Muscle of arm (tissue), 14 donors: ENCODE data around the gene DLGAP4. TPM values are rescaled to one million over a fixed set of nuclear protein-coding genes. Genes with fewer than 3 reads are reported as not detected.

Experiments used
- DNase-seq: peaks from one replicate; pipeline ENCODE4 v3.0.0-alpha.2; 2013
- long read RNA-seq, 11 donors: transcript quantifications; one replicate each; lab custom pipeline, GENCODE V29; 2026
- polyA plus RNA-seq, 12 donors: library from polyadenylated mRNA; unstranded; fragments of 120-200 nt; gene quantifications; one replicate each; pipeline ENCODE4 v1.2.1, GENCODE V29; 2013; ENCODE audit not compliant: insufficient read length in 12 of 12

Gene DLGAP4
- polyA plus RNA-seq: 10 to 100 TPM in 11 of 12 donors, not detected in 1; 43.9 to 79.6 (median 48.3) TPM
- long read RNA-seq, donor 1, partial matches to known transcripts: 27 of 32 reads
- long read RNA-seq, donor 1, other reads (novel, unspliced or antisense): 0 of 32 reads
- long read RNA-seq, donor 2, partial matches to known transcripts: 8 of 13 reads
- long read RNA-seq, donor 2, other reads (novel, unspliced or antisense): 0 of 13 reads
- long read RNA-seq, donor 3, partial matches to known transcripts: 0 of 2 reads
- long read RNA-seq, donor 3, other reads (novel, unspliced or antisense): 0 of 2 reads
- long read RNA-seq, donor 4, partial matches to known transcripts: 0 of 2 reads
- long read RNA-seq, donor 4, other reads (novel, unspliced or antisense): 0 of 2 reads
- long read RNA-seq, donor 5, partial matches to known transcripts: 9 of 13 reads
- long read RNA-seq, donor 5, other reads (novel, unspliced or antisense): 0 of 13 reads
- long read RNA-seq, donor 6, partial matches to known transcripts: 11 of 12 reads
- long read RNA-seq, donor 6, other reads (novel, unspliced or antisense): 0 of 12 reads
- long read RNA-seq, donor 7, partial matches to known transcripts: 0 of 1 reads
- long read RNA-seq, donor 7, other reads (novel, unspliced or antisense): 0 of 1 reads
- long read RNA-seq, donor 8, partial matches to known transcripts: 11 of 19 reads
- long read RNA-seq, donor 8, other reads (novel, unspliced or antisense): 0 of 19 reads
- long read RNA-seq, donor 9, partial matches to known transcripts: 0 of 3 reads
- long read RNA-seq, donor 9, other reads (novel, unspliced or antisense): 0 of 3 reads
- long read RNA-seq, donor 10, partial matches to known transcripts: 0 of 4 reads
- long read RNA-seq, donor 10, other reads (novel, unspliced or antisense): 0 of 4 reads
- long read RNA-seq, donor 11, partial matches to known transcripts: 0 of 4 reads
- long read RNA-seq, donor 11, other reads (novel, unspliced or antisense): 0 of 4 reads

GRCh38 chr20:36305602-36306551 is at the start of gene DLGAP4:
DLGAP4 (plus strand) TSS chr20:36306339; CDS start chr20:36431718, 125,379 bp downstream.
- no peak for DNase-seq

- no peak for DNase-seq
Observed at GRCh38 chr20:36259177-36260061, 46.7 kb upstream of the DLGAP4 start.

GRCh38 chr20:36260316-36260715 is 45.8 kb upstream of the DLGAP4 start:
- no peak for DNase-seq

GRCh38 chr20:36261389-36262105 is 44.6 kb upstream of the DLGAP4 start:
- no peak for DNase-seq

- DNase-seq: no peak
Observed at GRCh38 chr20:36262440-36262839, 43.7 kb upstream of the DLGAP4 start.

GRCh38 chr20:36264426-36265246 is 41.5 kb upstream of the DLGAP4 start:
- DNase-seq: no peak

GRCh38 chr20:36266189-36266588 is 40.0 kb upstream of the DLGAP4 start:
- DNase-seq: no peak

GRCh38 chr20:36267605-36268381 is 38.3 kb upstream of the DLGAP4 start:
- no peak for DNase-seq

- peak; percentile 4 for DNase-seq
Observed at GRCh38 chr20:36268440-36269342, 37.4 kb upstream of the DLGAP4 start.

GRCh38 chr20:36269507-36269906 is 36.6 kb upstream of the DLGAP4 start:
- no peak for DNase-seq

GRCh38 chr20:36270744-36271638 is 35.1 kb upstream of the DLGAP4 start:
- no peak for DNase-seq

- DNase-seq: no peak
Observed at GRCh38 chr20:36271639-36272546, 34.2 kb upstream of the DLGAP4 start.

GRCh38 chr20:36272547-36273220 is 33.5 kb upstream of the DLGAP4 start:
- no peak for DNase-seq
